HG03575 (cell line): ENCODE measurements around the gene ZRANB1.

Experiments used
- ATAC-seq: cut with Tn5 transposase; IDR thresholded peaks from one replicate; pipeline ENCODE4 v1.9.1; 2021; ENCODE audit not compliant: unreplicated experiment, insufficient number of reproducible peaks, low FRiP score; ENCODE audit errors: extremely low read depth

Gene ZRANB1

GRCh38 chr10:125001313-125002046 is 59.6 kb downstream of the ZRANB1 start:
- no peak for ATAC-seq

- no peak for ATAC-seq
These were observed 60.1 kb downstream of the ZRANB1 start for GRCh38 chr10:125002047-125002422.

- ATAC-seq, result no peak
These were observed 60.7 kb downstream of the ZRANB1 start for GRCh38 chr10:125002423-125003145.

- ATAC-seq, result no peak
These were observed 61.4 kb downstream of the ZRANB1 start for GRCh38 chr10:125003146-125003900.

- no peak for ATAC-seq
These were observed 62.1 kb downstream of the ZRANB1 start for GRCh38 chr10:125003901-125004467.

GRCh38 chr10:125004571-125005311 is 62.8 kb downstream of the ZRANB1 start:
- ATAC-seq, result no peak

- ATAC-seq, result no peak
These were observed 63.6 kb downstream of the ZRANB1 start for GRCh38 chr10:125005312-125006187.

GRCh38 chr10:125006188-125006680 is 64.3 kb downstream of the ZRANB1 start:
- ATAC-seq, result no peak

- no peak for ATAC-seq
These were observed 65.1 kb downstream of the ZRANB1 start for GRCh38 chr10:125006921-125007426.

- no peak for ATAC-seq
These were observed 65.5 kb downstream of the ZRANB1 start for GRCh38 chr10:125007436-125007835.

- ATAC-seq, result no peak
These were observed 67.0 kb downstream of the ZRANB1 start for GRCh38 chr10:125008689-125009638.

GRCh38 chr10:125009661-125010161 is 67.8 kb downstream of the ZRANB1 start:
- ATAC-seq, result no peak

GRCh38 chr10:125010362-125010761 is 68.4 kb downstream of the ZRANB1 start:
- ATAC-seq, result no peak

- no peak for ATAC-seq
These were observed 69.4 kb downstream of the ZRANB1 start for GRCh38 chr10:125011171-125011925.

GRCh38 chr10:125011926-125012705 is 70.2 kb downstream of the ZRANB1 start:
- no peak for ATAC-seq
